Measurements from ENCODE around the gene DGCR8.
A peak's percentile ranks its signal among the peaks of the same experiment; 100 is the strongest.

DGCR8 gene

DNA sequence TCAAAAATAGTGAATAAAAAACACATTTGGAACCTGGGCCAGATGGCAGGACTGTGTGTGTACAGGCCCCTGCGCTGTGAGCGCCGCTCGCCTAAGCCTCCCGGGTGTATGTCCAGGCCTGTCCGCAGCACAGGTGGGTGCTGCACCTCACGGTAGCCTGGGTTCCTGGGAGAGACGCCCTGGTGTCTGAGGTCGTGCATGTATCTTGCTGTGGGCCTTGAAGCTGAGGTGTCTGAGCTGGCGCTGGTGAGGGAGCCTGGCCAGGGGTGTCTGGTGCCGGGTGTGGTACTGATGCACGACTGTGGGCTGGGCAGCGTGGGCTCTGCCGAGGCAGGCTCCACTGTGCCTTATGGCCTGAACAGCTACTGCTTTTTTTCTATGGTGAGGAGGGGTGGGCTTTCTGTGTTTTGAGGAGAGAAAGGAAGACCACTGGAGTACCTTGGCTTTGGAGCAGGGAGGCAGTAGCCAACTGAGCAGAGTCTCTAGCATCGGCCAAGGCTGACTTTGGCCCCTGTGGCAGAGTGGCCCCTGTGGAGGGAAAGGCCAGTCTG lies 47.4 kb downstream of the DGCR8 start:
- no peak for DNase-seq

DNA sequence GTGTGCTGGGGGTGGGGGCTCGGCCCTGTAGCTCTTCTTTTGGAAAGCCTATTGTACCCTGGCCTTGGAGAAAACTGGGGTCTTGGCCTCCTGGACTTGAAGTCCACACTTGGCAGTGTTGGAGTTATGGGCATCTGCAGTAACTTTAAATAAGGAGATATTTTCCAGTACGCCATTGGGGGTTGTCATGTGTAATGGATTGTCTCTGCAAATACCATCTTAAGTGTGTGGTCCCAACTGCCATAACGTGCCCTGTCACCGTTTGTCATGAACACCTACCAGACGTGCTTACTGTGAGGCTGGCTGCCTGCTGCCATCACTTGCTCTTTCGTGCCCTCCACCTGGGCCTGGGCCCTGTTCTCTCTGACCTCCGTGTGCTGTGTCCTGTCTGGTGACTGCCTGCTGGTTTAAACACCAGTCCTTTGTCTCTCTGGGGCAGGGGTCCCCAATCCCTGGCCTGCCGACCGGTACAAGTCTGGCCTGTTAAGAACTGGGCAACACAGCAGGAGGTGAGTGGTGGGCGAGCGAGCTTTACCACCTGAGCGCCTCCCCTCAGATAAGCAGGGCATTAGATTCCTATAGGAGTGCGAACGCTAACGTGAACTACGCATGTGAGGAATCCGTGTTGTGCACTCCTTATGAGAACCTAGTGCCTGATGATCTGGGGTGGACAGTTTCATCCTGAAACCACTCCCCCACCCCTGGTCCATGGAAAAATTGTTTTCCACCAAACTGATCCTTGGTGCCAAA lies 48.0 kb downstream of the DGCR8 start:
- no peak for DNase-seq

DNA sequence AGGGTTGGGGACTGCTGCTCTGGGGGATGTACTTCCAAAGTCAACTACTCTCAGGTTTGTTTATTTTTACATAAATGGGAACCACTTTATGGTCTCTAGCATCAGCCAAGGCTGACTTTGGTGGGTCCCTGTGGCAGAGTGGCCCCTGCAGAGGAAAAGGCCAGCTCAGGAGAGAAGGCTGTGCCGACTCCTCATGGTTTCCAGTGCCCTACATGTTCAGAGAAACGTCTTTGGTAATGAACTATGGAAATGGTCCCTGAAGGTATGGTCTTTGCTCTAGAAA lies 48.5 kb downstream of the DGCR8 start:
- DNase-seq, result no peak

DNA sequence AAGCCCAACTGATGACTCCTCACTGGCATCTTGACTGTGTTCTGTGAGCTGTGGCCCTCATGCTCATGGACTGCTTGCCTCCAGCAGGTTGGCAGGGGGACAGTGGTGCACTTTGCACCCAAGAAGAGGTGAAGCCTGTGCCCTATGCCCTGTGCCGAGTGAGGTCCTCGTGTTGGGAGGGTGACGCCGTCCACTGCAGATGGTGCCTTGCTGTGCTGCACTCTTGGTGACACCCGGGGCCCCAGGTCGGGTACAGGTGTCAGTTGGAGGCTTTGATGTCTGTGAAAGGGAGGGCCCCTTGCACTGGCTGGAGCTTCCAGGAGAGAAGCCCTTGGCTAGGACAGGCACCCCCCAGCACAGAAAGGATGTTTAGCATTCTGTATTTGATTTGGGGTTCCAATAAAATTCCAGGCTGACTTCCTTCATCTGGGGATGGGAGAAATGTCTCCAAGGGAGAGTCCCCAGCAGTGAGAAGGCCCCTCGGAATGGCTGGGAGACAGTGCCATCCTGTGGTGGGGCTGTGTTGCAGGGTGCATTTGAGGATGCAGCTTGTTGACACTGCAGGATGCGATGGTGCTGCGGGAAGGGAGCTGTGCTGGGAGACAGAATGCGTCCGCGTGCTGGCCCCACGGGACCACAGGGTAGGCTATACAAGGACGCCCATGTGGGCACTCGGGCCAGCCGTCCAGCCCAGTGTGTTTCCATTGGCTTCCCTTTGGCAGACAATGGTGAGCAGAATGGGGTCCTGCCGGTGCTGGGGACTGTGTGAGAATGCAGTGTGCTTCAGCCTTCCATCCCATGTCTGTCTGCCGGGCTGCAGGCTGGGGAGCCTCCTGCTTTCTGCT lies 49.1 kb downstream of the DGCR8 start:
- no peak for DNase-seq

DNA sequence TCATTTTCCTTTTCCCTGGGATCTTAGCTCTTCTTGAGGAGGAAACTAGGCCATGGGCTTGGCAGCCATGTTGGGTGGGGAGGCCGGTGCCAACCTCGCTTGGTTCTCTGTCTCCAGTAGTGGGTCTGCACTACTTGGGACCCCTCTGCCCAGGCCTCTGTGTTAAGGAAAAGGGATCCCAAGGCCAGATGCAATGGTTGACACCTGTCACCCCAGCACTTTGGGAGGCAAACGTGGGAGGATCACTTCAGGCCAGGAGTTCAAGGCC lies 49.6 kb downstream of the DGCR8 start:
- no peak for DNase-seq

DNA sequence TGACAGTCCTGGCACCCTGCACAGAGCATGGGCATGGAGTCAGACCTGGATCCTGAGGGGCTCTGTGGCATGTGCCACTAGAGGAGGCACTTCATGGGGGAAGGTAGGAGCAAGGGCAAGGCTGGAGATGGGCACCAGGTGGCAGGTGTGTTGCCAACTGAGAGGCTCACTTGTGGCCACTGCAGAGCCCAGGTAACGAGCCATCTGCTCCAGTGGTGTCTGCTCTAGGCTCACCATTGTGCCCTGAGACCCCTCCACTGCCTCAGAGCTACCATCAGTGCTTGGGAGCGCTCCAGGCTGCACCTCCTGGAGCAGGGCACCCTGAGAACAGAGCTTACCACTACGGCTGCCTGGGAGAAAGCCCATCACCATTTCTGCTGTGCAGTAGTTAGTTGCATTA lies 50.3 kb downstream of the DGCR8 start:
- DNase-seq, result no peak

DNA sequence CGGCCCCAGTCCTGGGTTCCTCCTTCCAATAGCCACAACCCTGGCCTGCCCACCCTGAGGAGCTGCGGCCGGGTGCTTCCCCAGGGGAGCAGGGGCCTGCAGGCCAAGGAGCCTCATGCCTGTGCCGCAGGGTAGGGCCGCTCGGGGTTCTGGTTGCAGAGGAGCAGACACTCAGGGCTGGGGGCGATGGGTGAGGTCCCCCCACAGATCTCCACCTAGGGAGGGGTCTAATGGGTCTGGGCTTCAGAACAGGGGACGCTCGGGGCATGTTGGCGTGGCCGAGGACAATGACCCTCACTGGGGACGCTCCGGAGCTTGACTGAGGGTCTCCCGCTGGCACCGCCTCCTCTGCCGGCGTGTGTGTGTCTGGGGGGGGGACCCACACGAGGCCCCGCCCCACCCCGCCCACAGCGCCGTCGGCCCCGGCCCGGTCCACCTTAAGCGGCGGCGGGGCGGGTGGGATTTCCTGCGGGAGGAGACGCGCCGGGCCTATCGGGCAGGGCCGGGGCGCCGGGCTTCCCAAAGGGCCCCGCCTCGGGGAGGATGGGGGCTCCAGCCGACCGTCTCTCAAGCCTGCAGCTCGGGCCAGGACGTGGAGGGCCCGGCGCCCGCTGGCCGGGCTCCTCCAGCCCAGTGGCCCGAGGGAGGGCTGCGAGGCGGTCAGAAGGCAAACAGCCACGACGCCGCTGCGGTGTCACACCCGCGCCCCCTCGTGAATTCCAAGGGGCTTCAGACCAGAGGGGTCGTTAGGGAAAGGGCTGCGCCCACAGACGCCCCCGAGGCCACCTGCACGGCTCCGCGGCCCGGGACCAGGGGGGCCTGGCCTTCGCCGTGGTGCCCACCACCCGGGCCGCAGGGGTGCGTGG lies 50.9 kb downstream of the DGCR8 start:
- peak; percentile 53 to 70 (median 68) for DNase-seq

DNA sequence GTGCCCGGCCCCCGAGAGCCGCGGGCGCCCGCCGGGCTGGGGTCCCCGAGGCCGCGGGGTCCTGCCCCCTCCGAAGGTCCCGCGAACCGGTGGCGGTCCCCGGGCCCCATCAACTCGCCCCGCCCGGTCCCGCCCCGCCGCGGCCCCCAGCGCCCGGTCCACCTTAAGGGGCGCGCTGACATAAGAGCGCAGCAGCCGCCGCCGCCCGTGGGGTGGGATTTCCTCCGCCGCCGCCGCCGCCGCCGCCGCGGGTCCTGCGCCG lies 51.5 kb downstream of the DGCR8 start, which contains the start of gene ZDHHC8:
TSS of gene ZDHHC8 (plus strand) at position 208 of the 262 bp plus-strand sequence. CDS start 144 bp downstream, outside the sequence.
- peak in 2 of 4 experiments; percentile 29 to 30 for DNase-seq

DNA sequence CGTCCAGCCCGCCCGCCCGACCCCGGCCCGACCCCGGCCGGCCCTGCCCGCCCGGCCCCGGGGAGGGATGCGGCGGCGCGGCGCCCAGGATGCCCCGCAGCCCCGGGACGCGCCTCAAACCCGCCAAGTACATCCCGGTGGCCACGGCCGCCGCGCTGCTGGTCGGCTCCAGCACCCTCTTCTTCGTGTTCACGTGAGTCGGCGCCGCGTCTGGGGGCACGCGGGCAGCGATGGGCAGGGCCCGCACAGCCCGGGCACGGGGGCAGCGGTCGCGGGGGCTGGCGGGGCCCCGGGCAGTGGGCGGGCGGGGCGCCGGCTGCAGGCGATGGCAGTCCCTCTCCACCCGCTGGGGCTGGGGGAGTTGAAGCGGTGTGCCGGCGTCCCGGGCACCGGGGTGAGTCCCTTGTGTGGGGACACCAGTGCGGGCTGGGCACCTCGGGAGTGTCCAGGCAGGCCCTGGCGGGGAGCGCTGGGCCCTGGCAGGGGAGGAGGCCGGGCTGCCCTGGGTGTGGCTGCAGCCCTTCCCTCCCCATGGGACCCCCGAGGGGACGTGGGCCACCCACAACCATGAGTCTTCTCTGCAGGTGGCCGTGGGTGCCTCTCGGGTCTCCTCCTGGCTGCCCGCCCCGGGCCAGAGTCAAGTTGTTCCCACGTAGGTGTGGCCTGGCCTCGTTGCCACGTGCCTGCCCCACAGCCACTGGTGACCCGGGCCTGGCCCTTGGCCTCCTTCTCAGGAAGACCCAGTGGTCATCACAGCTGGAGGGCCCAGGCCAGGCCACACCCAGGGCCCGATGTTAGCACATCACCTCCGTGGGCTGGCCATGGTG lies 52.0 kb downstream of the DGCR8 start:
- DNase-seq, result no peak

DNA sequence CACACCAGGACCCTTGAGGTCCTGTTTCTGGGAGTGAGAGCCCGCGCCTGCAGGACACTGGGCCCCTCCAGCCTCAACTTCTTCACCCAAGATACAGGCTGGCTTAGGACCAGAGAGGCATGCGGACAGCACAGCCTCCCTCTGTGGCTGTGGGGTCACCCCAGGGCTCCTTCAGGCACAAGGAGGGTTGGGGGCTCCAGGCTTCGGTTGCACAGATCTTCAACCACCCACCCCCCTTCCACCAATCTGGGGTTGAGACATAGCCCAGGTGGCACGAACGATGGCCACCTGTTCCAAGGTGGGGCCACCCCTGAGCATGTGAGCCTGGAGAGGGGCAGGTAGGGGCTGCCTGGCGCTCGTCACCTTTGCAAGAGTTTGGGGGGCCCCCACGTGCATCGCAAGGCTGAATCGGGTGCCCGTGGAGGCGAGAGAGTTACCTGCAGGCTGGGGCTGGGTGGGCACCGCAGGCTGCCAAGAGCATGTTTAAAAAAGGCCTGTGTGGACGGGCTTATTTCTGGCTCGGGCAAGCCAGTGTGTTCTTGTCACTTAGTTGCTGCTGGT lies 52.7 kb downstream of the DGCR8 start:
- DNase-seq, result no peak

DNA sequence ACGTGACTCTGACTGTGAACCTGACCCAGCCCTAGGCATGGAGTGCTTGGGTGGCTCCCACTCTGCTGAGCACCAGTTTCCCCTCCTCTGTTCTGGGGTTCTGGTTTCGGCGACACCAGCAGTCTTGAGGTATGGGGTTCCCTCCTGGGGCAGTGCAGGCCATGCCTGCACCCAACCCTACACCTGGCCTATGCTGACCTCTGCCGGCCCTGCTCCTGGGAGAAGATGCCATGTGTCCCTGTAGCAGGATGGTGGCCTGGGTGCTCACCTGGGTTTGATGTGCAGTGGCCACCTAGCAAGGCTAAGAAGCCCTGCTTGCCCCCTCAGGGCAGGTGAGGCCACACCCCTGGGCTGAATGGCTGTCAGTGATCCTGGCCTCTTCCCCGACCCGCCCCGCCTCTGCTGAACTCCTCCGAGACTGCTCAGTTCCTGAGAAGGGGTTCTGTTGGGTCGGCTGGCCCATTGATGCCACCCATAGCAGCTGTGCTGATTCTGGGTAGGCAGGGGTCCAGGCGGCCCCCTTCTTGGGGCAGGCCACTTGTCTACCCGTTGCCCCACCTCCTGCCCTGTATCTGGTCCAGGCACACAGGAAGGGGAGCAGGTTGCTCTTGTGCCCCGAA lies 54.0 kb downstream of the DGCR8 start:
- DNase-seq, result no peak

DNA sequence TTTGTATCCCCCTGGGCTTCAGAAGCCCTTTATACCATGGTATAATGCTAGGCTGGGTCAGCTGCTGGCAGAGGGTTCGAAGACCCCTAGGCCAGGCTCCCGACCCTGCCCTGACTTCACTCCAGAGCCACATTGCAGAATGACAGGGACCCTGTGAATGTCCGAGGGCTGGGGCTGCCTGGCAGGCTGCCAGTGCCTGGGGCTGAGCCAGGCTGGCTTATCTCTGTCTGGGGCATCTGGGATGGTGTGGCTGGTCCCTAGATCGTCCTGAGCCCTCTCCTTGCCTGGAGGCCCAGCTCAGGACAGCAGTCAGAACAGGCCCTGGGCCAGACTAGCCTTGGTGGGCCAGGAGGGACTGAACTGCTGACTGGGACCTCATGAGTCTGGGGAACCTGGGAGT lies 55.2 kb downstream of the DGCR8 start:
- DNase-seq, result no peak

DNA sequence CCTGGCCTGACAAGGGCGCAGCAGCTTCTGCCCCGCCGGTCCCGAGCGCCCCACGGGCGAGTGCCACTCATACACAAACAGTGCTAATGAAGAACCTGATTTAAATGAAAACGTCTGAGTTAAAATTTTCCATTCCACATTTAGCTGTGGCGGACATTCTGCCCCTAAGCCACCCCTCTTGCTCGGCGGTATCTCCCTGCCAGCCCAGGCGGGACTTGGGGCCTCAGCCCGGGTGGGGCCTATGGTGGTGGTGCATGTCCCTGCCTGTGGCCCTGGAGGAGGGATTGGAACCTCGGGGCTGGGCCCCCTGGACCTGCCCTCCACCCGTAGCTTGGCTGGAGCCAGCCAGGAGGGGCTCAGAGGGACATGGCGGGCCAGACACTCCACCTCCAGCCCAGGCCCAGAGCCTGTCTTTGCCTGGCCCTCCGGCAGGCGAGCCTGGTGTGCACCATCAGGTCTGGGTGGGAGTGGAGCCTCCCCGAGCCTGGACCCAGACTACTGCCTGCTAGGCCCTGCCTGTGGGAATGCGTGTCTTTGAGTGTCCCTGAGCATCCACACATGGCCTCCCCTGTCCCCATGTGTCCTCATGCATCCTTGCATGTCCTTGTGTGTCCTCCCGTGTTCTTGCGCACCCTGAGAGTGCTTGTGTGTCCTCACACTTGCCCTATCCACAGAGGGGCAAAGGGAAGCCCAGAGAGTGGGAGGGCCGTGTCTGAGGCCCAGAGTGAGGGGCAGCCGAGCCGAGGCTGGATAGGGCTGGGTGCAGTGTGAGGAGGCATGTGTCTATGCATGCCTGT lies 56.0 kb downstream of the DGCR8 start:
- no peak for DNase-seq

DNA sequence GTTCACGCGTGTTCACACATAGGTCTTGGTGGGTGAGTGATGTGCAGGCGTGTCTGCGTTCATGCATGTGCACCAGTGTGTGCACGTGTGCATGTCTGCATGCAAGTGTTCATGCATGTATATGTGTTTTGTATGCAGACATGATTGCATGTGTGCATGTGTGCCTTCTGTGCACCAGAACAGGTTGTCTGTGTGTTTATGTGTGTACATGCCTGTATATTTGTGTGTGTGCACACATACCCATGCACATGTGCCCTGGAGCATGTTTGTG lies 56.5 kb downstream of the DGCR8 start:
- no peak for DNase-seq

DNA sequence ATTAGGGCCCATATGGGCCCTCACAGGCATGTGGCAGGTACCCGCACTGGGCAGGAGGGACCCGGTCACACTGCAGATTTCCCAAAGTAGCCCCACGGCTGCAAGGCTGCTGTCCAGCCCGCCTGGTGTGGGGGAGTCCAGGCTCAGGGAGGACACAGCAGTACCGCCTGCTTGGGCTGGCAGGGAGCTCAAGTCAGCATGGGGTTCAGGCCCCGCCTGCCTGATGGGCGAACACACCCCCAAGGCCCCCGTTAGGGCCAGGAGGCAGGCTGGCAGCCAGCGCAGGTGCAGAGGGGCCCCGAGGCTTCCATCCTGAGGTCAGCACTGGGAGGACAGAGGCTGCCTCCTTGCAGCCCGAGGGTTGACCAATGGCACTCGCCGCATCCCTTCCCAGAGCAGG lies 57.1 kb downstream of the DGCR8 start:
- DNase-seq, result no peak

DNA sequence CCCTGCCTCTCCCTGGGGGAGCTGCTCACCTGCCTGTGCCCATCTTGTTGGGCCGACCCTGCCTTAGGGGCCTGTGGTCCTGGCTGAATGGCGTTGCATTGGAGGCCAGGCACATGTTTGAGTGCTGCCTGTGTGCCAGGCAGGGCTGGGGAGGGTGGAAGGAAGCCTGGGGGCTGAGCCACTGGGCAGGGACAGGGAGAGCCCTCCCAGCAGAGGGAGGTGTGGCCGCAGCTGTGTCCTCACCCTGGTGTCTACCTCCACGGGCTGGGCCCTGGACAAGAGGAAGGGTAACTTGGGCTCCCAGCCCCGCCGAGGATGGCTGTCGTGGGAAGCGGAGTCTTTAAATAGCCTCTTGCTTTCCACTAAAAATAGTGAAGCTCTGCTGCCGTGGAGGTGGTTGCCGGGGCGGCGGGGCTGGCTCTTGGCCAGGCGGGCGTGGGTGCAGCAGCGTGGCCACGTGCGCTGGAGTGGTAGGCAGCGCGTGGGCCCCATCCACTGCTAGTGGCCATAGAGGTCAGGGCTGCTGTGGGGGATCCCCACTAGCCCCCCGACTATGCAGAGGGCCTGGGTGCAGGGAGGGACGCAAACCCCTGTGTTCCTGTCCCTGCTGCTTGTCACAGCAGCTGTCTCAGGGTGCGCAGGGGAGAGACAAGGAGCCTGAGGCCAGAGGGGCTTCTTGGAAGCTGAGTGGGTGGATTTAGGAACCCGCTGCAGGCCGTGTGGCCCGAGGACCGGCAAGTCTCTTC lies 57.8 kb downstream of the DGCR8 start:
- DNase-seq, result no peak

DNA sequence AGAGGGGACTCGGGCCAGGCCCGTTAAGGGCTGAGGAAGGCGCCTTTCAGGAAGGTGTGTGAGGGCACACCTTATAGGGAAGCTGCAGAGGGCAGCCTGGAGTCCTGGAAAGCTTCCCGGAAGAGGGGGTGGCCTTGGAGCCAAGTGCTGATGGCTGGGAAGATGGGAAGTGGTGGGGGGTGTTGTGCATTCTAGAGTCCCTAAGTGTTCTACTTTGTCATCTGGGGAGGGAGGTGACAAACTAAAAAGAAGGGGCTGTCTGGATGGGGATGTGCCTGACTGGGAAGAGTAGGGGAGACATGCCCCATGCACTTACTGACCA lies 58.3 kb downstream of the DGCR8 start:
- no peak for DNase-seq

DNA sequence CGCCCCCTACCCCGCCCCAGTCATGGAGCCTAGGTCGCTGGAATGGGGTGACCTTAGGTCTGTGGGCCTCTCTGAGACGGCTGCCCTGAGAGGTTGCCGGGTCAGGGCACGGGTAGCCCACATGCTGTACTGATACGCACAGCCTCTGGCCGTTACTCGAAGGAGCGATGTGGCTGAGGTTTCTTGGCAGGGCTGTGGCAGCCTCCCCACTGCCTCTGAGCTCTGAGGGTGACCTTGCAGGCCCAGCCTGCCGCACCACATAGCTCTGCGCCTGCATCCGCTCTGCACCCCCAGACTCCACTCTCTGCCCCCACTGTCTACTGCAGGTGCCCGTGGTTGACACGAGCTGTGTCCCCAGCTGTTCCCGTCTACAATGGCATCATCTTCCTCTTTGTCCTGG lies 58.8 kb downstream of the DGCR8 start:
- DNase-seq, result no peak

DNA sequence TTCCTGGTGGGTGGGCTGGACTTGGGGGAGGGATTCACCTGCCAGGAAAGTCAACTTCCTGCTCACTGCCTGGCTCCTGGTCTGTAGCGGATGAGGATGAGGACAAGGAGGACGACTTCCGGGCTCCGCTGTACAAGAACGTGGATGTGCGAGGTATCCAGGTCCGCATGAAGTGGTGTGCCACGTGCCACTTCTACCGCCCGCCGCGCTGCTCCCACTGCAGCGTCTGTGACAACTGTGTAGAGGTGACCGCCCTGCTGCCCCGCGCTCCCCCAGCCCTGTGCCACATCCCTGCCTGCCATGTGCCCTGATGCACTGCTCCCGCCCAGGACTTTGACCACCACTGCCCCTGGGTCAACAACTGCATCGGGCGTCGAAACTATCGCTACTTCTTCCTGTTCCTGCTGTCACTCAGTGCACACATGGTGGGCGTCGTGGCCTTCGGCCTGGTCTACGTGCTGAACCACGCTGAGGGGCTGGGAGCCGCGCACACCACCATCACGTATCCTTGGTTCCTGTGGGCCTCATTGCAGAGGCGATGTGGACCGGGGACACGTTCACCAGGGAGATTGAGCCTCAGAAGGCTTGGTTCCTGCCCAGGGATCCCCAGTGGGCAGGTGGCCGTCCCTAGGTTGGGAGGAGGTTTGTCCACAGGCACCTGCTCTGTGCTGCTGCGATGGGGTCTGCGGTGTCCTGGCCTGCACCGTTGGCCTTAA lies 59.5 kb downstream of the DGCR8 start:
- DNase-seq, result no peak

DNA sequence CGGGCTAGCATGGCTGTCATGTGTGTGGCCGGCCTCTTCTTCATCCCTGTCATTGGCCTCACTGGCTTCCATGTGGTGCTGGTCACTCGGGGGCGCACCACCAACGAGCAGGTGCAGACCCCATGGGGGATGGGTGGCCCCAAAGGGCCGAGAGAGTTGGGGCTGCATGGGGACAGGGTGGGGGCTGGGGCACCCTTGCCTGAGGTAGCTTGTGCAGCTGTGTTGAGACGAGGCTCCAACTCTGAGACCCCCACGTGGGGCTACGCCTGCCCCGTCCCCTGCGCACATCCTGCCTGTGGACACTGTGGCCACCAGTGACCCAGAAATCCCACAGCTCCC lies 60.0 kb downstream of the DGCR8 start:
- DNase-seq, result no peak
